ENCODE measurements around the gene WDFY2.
A peak's percentile ranks its signal among the peaks of the same experiment; 100 is the strongest.

DNA sequence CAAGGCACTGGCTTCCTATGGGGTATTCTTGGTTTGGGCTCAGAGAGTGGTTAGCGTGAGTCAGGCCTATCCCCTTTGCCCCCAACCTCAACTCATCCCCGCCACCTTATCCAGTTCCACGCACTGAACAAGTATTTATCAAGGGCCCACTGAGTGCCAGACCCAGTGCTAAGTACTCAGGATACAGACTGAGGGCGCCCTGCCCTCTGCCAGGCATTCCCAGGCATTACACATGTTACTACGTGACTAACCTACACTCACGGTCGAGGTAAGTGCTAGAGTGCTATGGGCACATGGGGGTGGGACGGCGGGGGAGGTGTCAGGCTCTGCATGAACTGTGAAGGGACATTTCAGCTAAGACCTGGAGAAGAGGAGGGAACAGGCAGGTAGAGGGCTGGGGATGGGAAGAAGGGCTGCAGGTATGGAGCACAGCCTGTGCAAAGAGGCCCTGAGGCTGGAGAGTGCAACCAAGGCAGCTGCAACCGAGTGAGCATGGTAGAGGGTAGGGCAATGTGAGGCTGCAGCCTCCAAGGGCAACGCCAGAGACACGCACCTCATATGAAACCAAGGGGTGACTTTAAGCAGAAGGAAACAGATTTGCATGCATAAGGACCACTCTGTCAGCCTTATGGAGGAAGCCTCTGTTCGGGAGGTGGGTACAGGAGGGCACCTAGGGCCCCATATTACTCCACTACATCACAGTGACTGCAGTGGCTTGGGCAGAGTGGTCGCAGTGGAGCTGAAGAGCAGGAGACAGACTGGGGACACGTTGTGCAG is 197.2 kb downstream of the WDFY2 start:
- TF ChIP-seq CTCF (conservative IDR thresholded peaks at IDR 0.05; ENCODE audit: low read depth, low read length): peak; percentile 68
- no peak for TF ChIP-seq EZH2 (IDR thresholded peaks at IDR 0.05; ENCODE audit: low read length, unreplicated experiment)

Measured in PC-3 (cell line).